ENCODE data around the gene NGEF. TPM values are rescaled to one million over a fixed set of nuclear protein-coding genes. Genes with fewer than 3 reads are reported as not detected.

Gene NGEF
- total RNA-seq, 1 donor from 2014 or later, result 0.16 TPM

DNA sequence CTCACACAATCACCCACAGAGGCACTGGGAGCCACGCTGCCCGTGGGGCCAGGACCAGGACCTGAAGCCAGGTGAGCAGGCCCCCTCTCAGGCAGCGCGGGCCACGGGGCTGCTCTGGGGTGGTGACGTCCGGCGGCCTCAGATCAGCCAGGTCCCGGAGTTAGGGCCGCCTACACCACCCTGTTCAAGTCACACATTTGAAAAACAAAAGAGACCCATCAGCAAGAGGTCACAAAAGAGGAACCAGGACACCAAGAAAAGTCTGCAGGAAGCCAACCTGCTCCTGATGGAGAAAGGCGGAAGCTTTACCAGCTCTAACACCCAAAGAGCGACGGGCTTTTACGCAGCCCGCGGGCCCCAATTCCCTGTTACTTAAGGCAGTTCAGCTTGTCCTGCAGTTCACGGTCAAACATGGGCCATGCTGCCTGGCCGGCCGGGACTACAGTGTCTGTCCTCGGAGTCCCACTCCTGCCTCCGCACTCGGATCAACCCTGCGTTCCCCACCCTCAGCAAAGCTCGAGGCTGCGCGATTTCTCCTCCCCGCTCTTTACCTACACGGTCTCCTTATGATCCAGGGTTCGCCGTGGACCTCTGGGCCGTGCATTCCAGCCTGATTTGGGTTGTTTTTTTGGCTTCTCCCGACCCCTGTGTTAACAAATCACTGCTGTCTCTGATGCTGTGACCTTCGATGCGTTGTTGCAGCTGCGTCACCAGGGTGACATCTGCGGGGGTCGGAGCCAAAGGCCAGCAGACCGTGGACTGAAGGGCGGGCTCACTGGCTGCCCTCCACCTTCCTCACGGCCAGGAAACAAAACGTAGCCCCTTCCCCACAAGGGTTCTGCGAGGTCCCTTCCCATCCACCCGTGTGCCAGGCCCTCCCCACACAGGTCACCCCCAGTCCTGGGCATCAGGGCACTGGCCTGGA lies 112.0 kb downstream of the NGEF start:
- TF ChIP-seq, protein P1, sequence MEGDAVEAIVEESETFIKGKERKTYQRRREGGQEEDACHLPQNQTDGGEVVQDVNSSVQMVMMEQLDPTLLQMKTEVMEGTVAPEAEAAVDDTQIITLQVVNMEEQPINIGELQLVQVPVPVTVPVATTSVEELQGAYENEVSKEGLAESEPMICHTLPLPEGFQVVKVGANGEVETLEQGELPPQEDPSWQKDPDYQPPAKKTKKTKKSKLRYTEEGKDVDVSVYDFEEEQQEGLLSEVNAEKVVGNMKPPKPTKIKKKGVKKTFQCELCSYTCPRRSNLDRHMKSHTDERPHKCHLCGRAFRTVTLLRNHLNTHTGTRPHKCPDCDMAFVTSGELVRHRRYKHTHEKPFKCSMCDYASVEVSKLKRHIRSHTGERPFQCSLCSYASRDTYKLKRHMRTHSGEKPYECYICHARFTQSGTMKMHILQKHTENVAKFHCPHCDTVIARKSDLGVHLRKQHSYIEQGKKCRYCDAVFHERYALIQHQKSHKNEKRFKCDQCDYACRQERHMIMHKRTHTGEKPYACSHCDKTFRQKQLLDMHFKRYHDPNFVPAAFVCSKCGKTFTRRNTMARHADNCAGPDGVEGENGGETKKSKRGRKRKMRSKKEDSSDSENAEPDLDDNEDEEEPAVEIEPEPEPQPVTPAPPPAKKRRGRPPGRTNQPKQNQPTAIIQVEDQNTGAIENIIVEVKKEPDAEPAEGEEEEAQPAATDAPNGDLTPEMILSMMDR (IDR thresholded peaks at IDR 0.05; ENCODE audit: insufficient read depth, low read depth, low read length), result no peak
- no peak for TF ChIP-seq EZH2 (IDR thresholded peaks at IDR 0.05; ENCODE audit: insufficient read depth, low read length)
- H3K27ac Mint-ChIP-seq (ENCODE audit: unreplicated experiment), result no peak overlapping the region
- H2AFZ ChIP-seq (ENCODE audit: low read depth, low read length), result peak overlapping the region; percentile 87
- no peaks in the 10 kb centered on the region for H3K27me3 ChIP-seq (ENCODE audit: insufficient read depth, low read length)
- FAIRE-seq, result no peak
- no peaks in the 10 kb centered on the region for H3K9me3 ChIP-seq (ENCODE audit: insufficient read depth, low read depth, low read length)
- H3K4me1 Mint-ChIP-seq (ENCODE audit: low read depth, unreplicated experiment), result peaks cover 5% of the 10 kb centered on the region
- peak overlapping the region; percentile 68 for H3K9ac ChIP-seq (ENCODE audit: low read length)
- no peaks in the 10 kb centered on the region for H3K79me2 ChIP-seq (ENCODE audit: insufficient read depth, low read length)
- no peak for DNase-seq (ENCODE audit: low read depth)
- H4K20me1 ChIP-seq (ENCODE audit: insufficient read depth, low read length), result no peaks in the 10 kb centered on the region
- peak overlapping the region; percentile 81 for H3K27ac ChIP-seq (ENCODE audit: low read depth, low read length)
- peak overlapping the region; percentile 23 for H3K4me3 ChIP-seq (ENCODE audit: insufficient read depth, low read depth, low read length)
- H3K9me3 Mint-ChIP-seq (ENCODE audit: unreplicated experiment), result no peaks in the 10 kb centered on the region
- no peaks in the 10 kb centered on the region for H3K36me3 ChIP-seq (ENCODE audit: insufficient read depth, low read length)
- H3K4me2 ChIP-seq (ENCODE audit: low read length), result peak overlapping the region; percentile 80
- H3K36me3 Mint-ChIP-seq (ENCODE audit: low read depth, unreplicated experiment), result no peaks in the 10 kb centered on the region
- H3K27me3 Mint-ChIP-seq (ENCODE audit: low read depth, unreplicated experiment), result no peaks in the 10 kb centered on the region
- H3K4me3 Mint-ChIP-seq (ENCODE audit: unreplicated experiment), result no peak overlapping the region
- peaks cover 16% of the 10 kb centered on the region for H3K4me1 ChIP-seq (ENCODE audit: insufficient read depth, low read length)

DNA sequence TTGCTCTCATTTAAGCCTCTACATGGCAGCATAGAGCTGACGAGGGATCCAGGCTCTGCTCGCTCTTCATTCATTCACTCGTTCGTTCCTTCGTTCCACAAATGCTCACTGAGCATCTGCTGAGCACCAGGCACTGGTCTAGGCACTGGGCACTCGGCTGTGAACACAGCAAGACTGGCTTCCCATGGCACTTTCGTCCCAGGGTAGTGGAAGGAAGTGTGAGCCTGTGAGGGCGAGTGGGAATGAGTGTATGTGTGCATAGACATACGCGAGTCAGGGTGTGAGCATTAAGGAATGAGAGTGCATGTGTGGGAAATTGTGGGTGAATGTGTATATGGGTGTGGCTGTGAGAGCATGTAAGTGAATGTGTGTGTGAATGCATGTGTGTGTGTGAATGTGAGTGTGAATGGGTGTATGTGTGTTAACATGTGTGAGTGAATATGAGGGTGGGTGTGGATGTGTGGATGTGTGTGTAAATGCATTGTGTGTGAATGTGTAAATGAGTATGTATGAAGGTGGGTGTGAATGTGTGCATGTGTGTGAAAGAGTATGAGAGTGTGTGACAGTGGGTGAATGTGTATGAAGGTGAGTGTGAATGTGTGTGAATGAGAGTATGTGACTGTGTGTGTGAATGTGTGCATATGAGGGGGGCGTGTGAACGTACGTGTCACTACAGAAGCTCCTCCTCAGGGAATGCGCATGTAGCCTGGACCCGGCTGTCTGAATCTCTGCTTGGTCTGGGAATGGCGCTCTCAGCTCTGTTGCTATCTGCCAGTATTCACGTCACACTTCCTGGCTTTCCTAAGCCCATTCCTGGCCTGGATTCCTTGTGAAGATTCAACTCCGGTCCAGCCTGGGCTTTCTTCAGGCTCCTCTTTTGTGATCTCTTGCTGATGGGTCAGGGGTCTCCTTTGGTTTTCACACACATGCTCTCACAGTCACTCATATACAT lies 114.2 kb downstream of the NGEF start:
- no peaks in the 10 kb centered on the region for H3K9me3 Mint-ChIP-seq (ENCODE audit: unreplicated experiment)
- DNase-seq (ENCODE audit: low read depth), result peak; percentile 52
- no peak overlapping the region for H2AFZ ChIP-seq (ENCODE audit: low read depth, low read length)

More for the DNA sequence above, 114.2 kb downstream of the NGEF start:
- H3K27me3 ChIP-seq (ENCODE audit: insufficient read depth, low read length), result no peaks in the 10 kb centered on the region
- H3K27ac ChIP-seq (ENCODE audit: low read depth, low read length), result no peak overlapping the region
- no peak overlapping the region for H3K9ac ChIP-seq (ENCODE audit: low read length)
- H3K4me3 ChIP-seq (ENCODE audit: insufficient read depth, low read depth, low read length), result no peak overlapping the region
- peaks cover 5% of the 10 kb centered on the region for H3K4me1 Mint-ChIP-seq (ENCODE audit: low read depth, unreplicated experiment)
- no peaks in the 10 kb centered on the region for H3K79me2 ChIP-seq (ENCODE audit: insufficient read depth, low read length)
- H3K4me1 ChIP-seq (ENCODE audit: insufficient read depth, low read length), result peaks cover 16% of the 10 kb centered on the region
- FAIRE-seq, result no peak
- TF ChIP-seq, protein P1 (IDR thresholded peaks at IDR 0.05; ENCODE audit: insufficient read depth, low read depth, low read length), result no peak
- TF ChIP-seq EZH2 (IDR thresholded peaks at IDR 0.05; ENCODE audit: insufficient read depth, low read length), result no peak
- no peak overlapping the region for H3K4me3 Mint-ChIP-seq (ENCODE audit: unreplicated experiment)
- H3K9me3 ChIP-seq (ENCODE audit: insufficient read depth, low read depth, low read length), result no peaks in the 10 kb centered on the region
- H3K27me3 Mint-ChIP-seq (ENCODE audit: low read depth, unreplicated experiment), result peaks cover 12% of the 10 kb centered on the region
- no peaks in the 10 kb centered on the region for H4K20me1 ChIP-seq (ENCODE audit: insufficient read depth, low read length)
- H3K36me3 ChIP-seq (ENCODE audit: insufficient read depth, low read length), result no peaks in the 10 kb centered on the region
- no peaks in the 10 kb centered on the region for H3K36me3 Mint-ChIP-seq (ENCODE audit: low read depth, unreplicated experiment)
- no peak overlapping the region for H3K4me2 ChIP-seq (ENCODE audit: low read length)
- no peak overlapping the region for H3K27ac Mint-ChIP-seq (ENCODE audit: unreplicated experiment)
